ENCODE measurements around the gene MYO1G. TPM values are rescaled to one million over a fixed set of nuclear protein-coding genes. Genes with fewer than 3 reads are reported as not detected.
"Not testable (repeated sequence)": the region's sequence is repeated elsewhere in the genome, so short reads cannot be mapped to it uniquely, and the experiment has no call there.

Gene MYO1G
- total and polyA plus RNA-seq, 8 donors: 0.28 to 3.1 (median 1.1) TPM

- H3K27ac ChIP-seq: no peak overlapping the region
- DNase-seq (no peak), ATAC-seq (no peak), FAIRE-seq (no peak)
- TF ChIP-seq, protein P1, sequence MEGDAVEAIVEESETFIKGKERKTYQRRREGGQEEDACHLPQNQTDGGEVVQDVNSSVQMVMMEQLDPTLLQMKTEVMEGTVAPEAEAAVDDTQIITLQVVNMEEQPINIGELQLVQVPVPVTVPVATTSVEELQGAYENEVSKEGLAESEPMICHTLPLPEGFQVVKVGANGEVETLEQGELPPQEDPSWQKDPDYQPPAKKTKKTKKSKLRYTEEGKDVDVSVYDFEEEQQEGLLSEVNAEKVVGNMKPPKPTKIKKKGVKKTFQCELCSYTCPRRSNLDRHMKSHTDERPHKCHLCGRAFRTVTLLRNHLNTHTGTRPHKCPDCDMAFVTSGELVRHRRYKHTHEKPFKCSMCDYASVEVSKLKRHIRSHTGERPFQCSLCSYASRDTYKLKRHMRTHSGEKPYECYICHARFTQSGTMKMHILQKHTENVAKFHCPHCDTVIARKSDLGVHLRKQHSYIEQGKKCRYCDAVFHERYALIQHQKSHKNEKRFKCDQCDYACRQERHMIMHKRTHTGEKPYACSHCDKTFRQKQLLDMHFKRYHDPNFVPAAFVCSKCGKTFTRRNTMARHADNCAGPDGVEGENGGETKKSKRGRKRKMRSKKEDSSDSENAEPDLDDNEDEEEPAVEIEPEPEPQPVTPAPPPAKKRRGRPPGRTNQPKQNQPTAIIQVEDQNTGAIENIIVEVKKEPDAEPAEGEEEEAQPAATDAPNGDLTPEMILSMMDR (IDR thresholded peaks at IDR 0.05): no peak
- H3K36me3 ChIP-seq: no peaks in the 10 kb centered on the region
- no peaks in the 10 kb centered on the region for H3K27me3 ChIP-seq
- no peak overlapping the region for H3K4me3 ChIP-seq
- no peaks in the 10 kb centered on the region for H3K4me1 ChIP-seq
- intact Hi-C loops (cut with DNase I): no loop called here
- no peaks in the 10 kb centered on the region for H3K9me3 ChIP-seq
Measured at GRCh38 chr7:44943631-44944030, 35.2 kb downstream of the MYO1G start.

GRCh38 chr7:44937426-44937825 is 41.4 kb downstream of the MYO1G start:
- intact Hi-C loops (cut with DNase I): no loop called here
- Histone ChIP-seq H3K27me3 (no peaks in the 10 kb centered on the region), H3K9me3 (no peaks in the 10 kb centered on the region), H3K4me1 (no peaks in the 10 kb centered on the region), H3K27ac (no peak overlapping the region), H3K36me3 (no peaks in the 10 kb centered on the region), H3K4me3 (no peak overlapping the region)
- TF ChIP-seq, protein P1 (IDR thresholded peaks at IDR 0.05): no peak
- FAIRE-seq (no peak), ATAC-seq (no peak), DNase-seq (no peak)
- WGBS, 2 donors: 57 to 66% methylated on average over 4 to 5 of the region's 5 CpGs

- no peaks in the 10 kb centered on the region for H3K36me3 ChIP-seq
- no peak overlapping the region for H3K4me3 ChIP-seq
- H3K27ac ChIP-seq: no peak overlapping the region
- FAIRE-seq (no peak), DNase-seq (no peak), ATAC-seq (no peak)
- TF ChIP-seq, protein P1 (IDR thresholded peaks at IDR 0.05): no peak
- intact Hi-C loops (cut with DNase I): no loop called here
- no peaks in the 10 kb centered on the region for H3K27me3 ChIP-seq
- whole genome bisulfite sequencing, 2 donors: 52 to 59% methylated on average over 5 of the region's 5 CpGs
- no peaks in the 10 kb centered on the region for H3K9me3 ChIP-seq
- H3K4me1 ChIP-seq: no peaks in the 10 kb centered on the region
Measured at GRCh38 chr7:44936322-44936721, 42.5 kb downstream of the MYO1G start.

- Histone ChIP-seq H3K4me1 (no peaks in the 10 kb centered on the region), H3K9me3 (no peaks in the 10 kb centered on the region), H3K36me3 (no peaks in the 10 kb centered on the region), H3K27ac (no peak overlapping the region), H3K27me3 (no peaks in the 10 kb centered on the region), H3K4me3 (no peak overlapping the region)
- FAIRE-seq (no peak), ATAC-seq (no peak), DNase-seq (no peak)
- WGBS, 2 donors: 55 to 71% methylated on average over 4 of the region's 4 CpGs
- TF ChIP-seq, protein P1 (IDR thresholded peaks at IDR 0.05): no peak
- intact Hi-C loops (cut with DNase I): no loop called here
Measured at GRCh38 chr7:44935583-44935982, 43.2 kb downstream of the MYO1G start.

- H3K9me3 ChIP-seq: no peaks in the 10 kb centered on the region
- ATAC-seq: no peak
- no peak for DNase-seq
- intact Hi-C loops (cut with DNase I): no loop called here
- H3K27ac ChIP-seq: no peak overlapping the region
- no peak for FAIRE-seq
- H3K4me3 ChIP-seq: no peak overlapping the region
- 20 to 22% methylated on average over 1 of the region's 1 CpG for WGBS, 2 donors
- TF ChIP-seq, protein P1 (IDR thresholded peaks at IDR 0.05): no peak
- no peaks in the 10 kb centered on the region for H3K27me3 ChIP-seq
- no peaks in the 10 kb centered on the region for H3K36me3 ChIP-seq
- H3K4me1 ChIP-seq: no peaks in the 10 kb centered on the region
Measured at GRCh38 chr7:44935016-44935415, 43.8 kb downstream of the MYO1G start.

DNA sequence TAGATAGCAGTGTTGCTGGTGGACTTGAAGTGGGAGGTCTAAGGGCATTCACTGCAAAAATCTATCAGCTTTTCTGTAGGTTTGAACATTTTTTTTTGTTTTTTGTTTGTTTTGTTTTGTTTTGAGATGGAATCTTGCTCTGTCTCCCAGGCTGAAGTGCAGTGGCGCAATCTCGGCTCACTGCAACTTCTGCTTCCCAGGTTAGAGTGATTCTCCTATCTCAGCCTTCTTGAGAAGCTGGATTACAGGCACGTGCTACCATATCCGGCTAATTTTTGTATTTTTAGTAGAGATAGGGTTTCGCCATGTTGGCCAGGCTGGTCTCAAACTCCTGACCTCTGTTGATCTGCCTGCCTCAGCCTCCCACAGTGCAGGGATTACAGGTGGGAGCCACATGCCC is 44.3 kb downstream of the MYO1G start:
- DNase-seq; H3K4me3 ChIP-seq; H3K36me3 ChIP-seq; H3K27ac ChIP-seq; H3K27me3 ChIP-seq; FAIRE-seq; intact Hi-C loops (cut with DNase I); ATAC-seq; H3K4me1 ChIP-seq; H3K9me3 ChIP-seq: not testable (repeated sequence)
- 56 to 70% methylated on average over 5 of the region's 5 CpGs for WGBS, 2 donors

Measured in pancreas (tissue), 10 donors.